Measurements from ENCODE around the gene MAGI2. TPM values are rescaled to one million over a fixed set of nuclear protein-coding genes. Genes with fewer than 3 reads are reported as not detected.
"Not testable (repeated sequence)": the region's sequence is repeated elsewhere in the genome, so short reads cannot be mapped to it uniquely, and the experiment has no call there.

MAGI2 gene
- total RNA-seq, 2 experiments from 2014 or later = 0.17 TPM

DNA sequence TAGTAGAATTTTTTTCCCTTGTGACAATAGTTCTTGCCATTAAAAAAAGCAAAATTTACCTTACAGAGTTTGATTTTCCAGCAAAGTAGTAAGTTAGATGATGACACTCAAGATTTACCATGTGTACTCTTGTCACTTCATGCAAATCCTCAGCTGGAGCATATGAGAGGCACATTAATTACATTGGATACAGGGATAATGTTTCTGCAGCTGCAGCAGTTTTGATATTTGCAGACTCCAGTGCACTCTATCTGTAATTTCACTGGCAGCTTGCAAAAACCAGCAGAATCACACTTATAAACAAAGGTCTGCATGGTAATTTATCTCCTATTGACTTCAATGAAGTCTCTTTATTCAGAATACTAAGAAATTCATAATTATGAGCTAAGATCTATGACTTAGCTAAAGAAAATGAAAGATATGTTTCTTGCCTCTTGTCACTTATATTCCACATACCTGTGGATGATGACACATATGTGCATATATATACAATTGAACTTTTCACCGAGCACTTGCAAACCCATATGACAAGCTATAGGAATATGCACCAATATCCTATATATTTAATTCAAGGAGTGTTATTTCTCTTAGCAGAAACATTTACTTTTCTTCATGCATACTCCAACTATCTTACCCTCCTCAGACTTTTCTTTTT, 1124.3 kb downstream of the MAGI2 start:
- ChIA-PET POLR2A (no interaction called here), CTCF (no interaction called here)
- intact Hi-C loops (cut with micrococcal nuclease) = no loop called here
- Mint-ChIP-seq H3K27me3 (no peaks in the 10 kb centered on the region), H3K4me3 (no peak overlapping the region), H3K9me3 (no peaks in the 10 kb centered on the region), H3K27ac (no peak overlapping the region), H3K4me1 (ENCODE audit: low read depth) (no peaks in the 10 kb centered on the region), H3K36me3 (no peaks in the 10 kb centered on the region)
- no peak for DNase-seq

- Mint-ChIP-seq H3K36me3 (no peaks in the 10 kb centered on the region), H3K9me3 (no peaks in the 10 kb centered on the region), H3K27me3 (no peaks in the 10 kb centered on the region), H3K27ac (no peak overlapping the region), H3K4me1 (ENCODE audit: low read depth) (no peaks in the 10 kb centered on the region), H3K4me3 (no peak overlapping the region)
- no peak for DNase-seq
- CTCF ChIA-PET = no interaction called here
- POLR2A ChIA-PET = no interaction called here
- intact Hi-C loops (cut with micrococcal nuclease) = no loop called here
Measured at GRCh38 chr7:78327718-78328117, 1125.7 kb downstream of the MAGI2 start.

DNA sequence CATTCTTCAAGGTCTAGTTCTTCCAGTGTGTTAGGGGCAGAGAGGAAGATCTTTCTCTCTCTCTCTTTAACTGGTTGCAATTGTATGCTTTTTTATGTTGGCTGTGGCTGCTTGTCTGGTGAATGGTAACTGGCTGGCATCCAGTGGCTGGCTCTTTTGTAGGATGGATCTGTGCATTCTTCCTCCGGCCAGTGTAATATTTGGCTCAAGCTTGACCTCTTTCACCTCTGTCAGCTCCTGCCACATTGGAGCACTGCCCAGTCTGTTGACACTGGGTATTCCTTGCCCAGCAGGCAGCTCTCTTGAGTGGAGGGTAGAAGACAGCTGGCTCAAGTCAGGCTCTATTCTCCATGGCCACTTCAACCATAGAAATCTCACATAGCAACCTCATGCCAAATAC, 1126.6 kb downstream of the MAGI2 start:
- no peak for DNase-seq
- H3K27me3 Mint-ChIP-seq = no peaks in the 10 kb centered on the region
- ChIA-PET POLR2A (no interaction called here), CTCF (no interaction called here)
- intact Hi-C loops (cut with micrococcal nuclease) = no loop called here
- H3K27ac Mint-ChIP-seq = no peak overlapping the region
- no peaks in the 10 kb centered on the region for H3K36me3 Mint-ChIP-seq
- peaks cover 3% of the 10 kb centered on the region for H3K9me3 Mint-ChIP-seq
- no peak overlapping the region for H3K4me3 Mint-ChIP-seq
- no peaks in the 10 kb centered on the region for H3K4me1 Mint-ChIP-seq (ENCODE audit: low read depth)

DNA sequence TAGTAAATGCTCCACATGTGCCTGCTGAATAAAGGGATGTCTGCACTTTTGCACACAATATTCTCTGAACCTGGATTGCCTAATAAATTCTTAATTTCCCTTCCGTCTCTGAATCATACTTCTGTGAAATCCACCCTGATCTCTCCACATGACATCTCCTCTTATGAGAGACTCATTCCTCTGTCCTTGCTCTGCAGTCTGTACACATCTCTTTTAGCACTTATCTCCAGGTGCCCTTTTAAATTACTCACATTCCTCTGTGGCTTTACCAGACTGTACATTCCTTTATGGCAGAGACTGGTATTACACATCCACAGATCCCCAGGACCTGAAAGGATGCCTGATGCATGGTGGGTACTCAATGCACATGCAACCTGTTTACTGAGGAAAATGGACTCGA, 1127.3 kb downstream of the MAGI2 start:
- H3K9me3 Mint-ChIP-seq = peaks cover 3% of the 10 kb centered on the region

DNA sequence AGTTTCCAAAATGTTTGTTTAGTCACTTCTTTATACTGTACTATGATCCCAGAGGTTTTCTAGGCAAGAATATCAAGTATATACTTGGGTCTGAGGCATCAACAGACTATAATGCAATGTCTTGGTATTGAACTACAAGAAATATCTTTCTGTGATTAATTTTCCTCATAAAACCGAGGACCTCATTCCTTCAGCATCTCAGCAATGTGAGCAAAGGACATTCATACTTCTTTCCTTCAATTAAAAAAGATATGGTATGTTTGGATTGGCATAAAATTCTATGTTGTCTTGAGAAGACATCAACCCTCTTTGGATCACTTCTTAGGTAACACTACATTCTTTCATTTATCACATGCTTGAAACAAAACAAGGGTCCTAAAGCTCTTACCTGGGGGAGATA, 1130.3 kb downstream of the MAGI2 start:
- intact Hi-C loops (cut with micrococcal nuclease) = no loop called here
- no peak overlapping the region for H3K27ac Mint-ChIP-seq
- H3K36me3 Mint-ChIP-seq = no peaks in the 10 kb centered on the region
- H3K4me3 Mint-ChIP-seq = no peak overlapping the region
- no peaks in the 10 kb centered on the region for H3K27me3 Mint-ChIP-seq
- no peak for DNase-seq
- no peaks in the 10 kb centered on the region for H3K4me1 Mint-ChIP-seq (ENCODE audit: low read depth)
- ChIA-PET CTCF (no interaction called here), POLR2A (no interaction called here)
- peaks cover 3% of the 10 kb centered on the region for H3K9me3 Mint-ChIP-seq

More for the DNA sequence above, 1127.3 kb downstream of the MAGI2 start:
- no peaks in the 10 kb centered on the region for H3K36me3 Mint-ChIP-seq
- DNase-seq = no peak
- H3K27me3 Mint-ChIP-seq = no peaks in the 10 kb centered on the region
- H3K4me3 Mint-ChIP-seq = no peak overlapping the region
- ChIA-PET CTCF (no interaction called here), POLR2A (no interaction called here)
- no peaks in the 10 kb centered on the region for H3K4me1 Mint-ChIP-seq (ENCODE audit: low read depth)
- H3K27ac Mint-ChIP-seq = no peak overlapping the region
- intact Hi-C loops (cut with micrococcal nuclease) = no loop called here

GRCh38 chr7:78322231-78322630, 1131.2 kb downstream of the MAGI2 start:
- CTCF ChIA-PET; H3K9me3 Mint-ChIP-seq; DNase-seq; intact Hi-C loops (cut with micrococcal nuclease); H3K36me3 Mint-ChIP-seq; H3K27ac Mint-ChIP-seq; H3K27me3 Mint-ChIP-seq; POLR2A ChIA-PET; H3K4me3 Mint-ChIP-seq; H3K4me1 Mint-ChIP-seq (ENCODE audit: low read depth): not testable (repeated sequence)

DNA sequence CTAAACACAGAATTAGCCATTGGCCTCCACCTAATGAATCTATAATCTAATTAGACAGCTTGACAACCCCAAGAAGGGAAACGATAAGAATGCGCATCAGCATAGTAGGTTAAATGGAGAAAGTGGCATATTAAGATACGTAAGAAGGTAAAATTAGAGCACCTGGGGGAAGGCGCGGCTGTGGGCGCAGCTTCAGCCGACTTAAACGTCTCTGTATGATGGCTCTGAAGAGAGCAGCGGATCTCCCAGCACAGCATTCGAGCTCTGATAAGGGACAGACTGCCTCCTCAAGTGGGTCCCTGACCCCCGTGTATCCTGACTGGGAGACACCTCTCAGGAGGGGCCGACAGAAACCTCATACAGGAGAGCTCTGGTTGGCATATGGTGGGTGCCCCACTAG, 1136.1 kb downstream of the MAGI2 start:
- H3K27ac Mint-ChIP-seq = no peak overlapping the region
- no peaks in the 10 kb centered on the region for H3K36me3 Mint-ChIP-seq
- no peak overlapping the region for H3K4me3 Mint-ChIP-seq
- DNase-seq = no peak
- POLR2A ChIA-PET = no interaction called here
- intact Hi-C loops (cut with micrococcal nuclease) = no loop called here
- H3K27me3 Mint-ChIP-seq = no peaks in the 10 kb centered on the region
- H3K9me3 Mint-ChIP-seq = peaks cover 1% of the 10 kb centered on the region
- H3K4me1 Mint-ChIP-seq (ENCODE audit: low read depth) = no peaks in the 10 kb centered on the region
- CTCF ChIA-PET = no interaction called here

GRCh38 chr7:78316110-78316509, 1137.4 kb downstream of the MAGI2 start:
- H3K4me1 Mint-ChIP-seq (ENCODE audit: low read depth) = no peaks in the 10 kb centered on the region
- no peaks in the 10 kb centered on the region for H3K36me3 Mint-ChIP-seq
- no peak overlapping the region for H3K4me3 Mint-ChIP-seq
- ChIA-PET POLR2A (no interaction called here), CTCF (no interaction called here)
- DNase-seq = no peak
- H3K27me3 Mint-ChIP-seq = no peaks in the 10 kb centered on the region
- H3K9me3 Mint-ChIP-seq = no peaks in the 10 kb centered on the region
- H3K27ac Mint-ChIP-seq = no peak overlapping the region
- intact Hi-C loops (cut with micrococcal nuclease) = no loop called here

DNA sequence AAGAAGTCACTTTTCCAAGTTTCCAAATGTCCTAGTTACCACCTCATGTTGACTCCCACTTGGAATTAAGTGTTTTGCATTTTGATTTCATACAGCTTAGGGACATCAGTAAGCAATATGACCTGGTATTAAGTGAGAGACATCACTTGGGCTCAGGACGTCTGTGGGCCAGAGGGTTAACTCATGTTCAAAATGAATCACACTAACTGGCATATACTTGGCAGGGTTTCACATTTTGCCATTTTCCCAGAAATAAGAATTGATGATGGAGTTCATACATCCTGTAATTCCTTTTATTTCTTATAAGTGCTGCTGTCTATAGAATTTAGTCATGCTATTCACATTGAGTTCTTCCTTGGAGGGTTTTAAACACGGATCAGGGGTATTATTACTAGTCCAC, 1138.3 kb downstream of the MAGI2 start:
- ChIA-PET CTCF (no interaction called here), POLR2A (no interaction called here)
- intact Hi-C loops (cut with micrococcal nuclease) = no loop called here
- no peak for DNase-seq
- no peak overlapping the region for H3K4me3 Mint-ChIP-seq
- no peaks in the 10 kb centered on the region for H3K36me3 Mint-ChIP-seq
- no peak overlapping the region for H3K27ac Mint-ChIP-seq
- H3K9me3 Mint-ChIP-seq = no peaks in the 10 kb centered on the region
- no peaks in the 10 kb centered on the region for H3K27me3 Mint-ChIP-seq
- H3K4me1 Mint-ChIP-seq (ENCODE audit: low read depth) = no peaks in the 10 kb centered on the region

DNA sequence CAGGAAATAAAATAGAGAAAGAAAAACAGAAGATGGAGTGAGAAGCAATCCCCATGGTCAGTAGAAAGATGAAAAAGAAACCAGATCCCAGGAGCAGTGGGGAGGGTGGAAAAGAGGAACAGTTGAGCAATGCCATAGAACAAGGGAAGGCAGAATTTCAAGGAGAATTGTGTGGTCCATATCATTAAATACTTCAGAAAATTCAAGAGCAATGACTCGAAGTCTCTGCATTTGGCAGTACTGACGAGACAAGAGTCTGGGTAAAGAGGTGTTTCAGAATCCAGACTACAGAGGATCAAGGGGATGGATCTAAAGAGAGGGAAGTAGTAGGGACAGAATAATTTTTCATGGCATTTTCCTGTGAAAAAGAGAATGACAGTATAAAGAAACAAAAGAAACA, 1142.3 kb downstream of the MAGI2 start:
- no peaks in the 10 kb centered on the region for H3K9me3 Mint-ChIP-seq
- H3K4me1 Mint-ChIP-seq (ENCODE audit: low read depth) = no peaks in the 10 kb centered on the region
- ChIA-PET CTCF (no interaction called here), POLR2A (no interaction called here)
- H3K4me3 Mint-ChIP-seq = no peak overlapping the region
- H3K27me3 Mint-ChIP-seq = no peaks in the 10 kb centered on the region
- intact Hi-C loops (cut with micrococcal nuclease) = no loop called here
- H3K36me3 Mint-ChIP-seq = no peaks in the 10 kb centered on the region
- DNase-seq = no peak
- no peak overlapping the region for H3K27ac Mint-ChIP-seq

DNA sequence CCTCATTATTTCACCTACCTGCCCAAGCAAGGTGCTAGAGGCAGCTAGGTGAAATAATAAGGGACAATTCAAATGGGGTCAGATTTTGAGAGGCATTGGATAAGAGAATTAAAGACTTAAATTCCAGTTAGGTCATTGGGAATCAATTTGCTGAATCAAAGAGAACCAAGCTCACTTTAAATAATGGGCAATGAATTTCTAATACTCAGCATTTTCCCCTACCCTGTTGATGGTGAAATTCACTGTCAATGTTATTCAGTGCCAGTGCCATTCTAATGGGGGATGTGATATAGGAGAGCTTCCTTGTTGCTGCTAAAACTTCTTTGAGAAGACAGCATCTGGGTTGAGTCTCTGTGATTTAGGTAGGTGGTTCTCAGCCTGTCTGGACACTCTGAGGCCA, 1145.6 kb downstream of the MAGI2 start:
- Mint-ChIP-seq H3K4me3 (no peak overlapping the region), H3K4me1 (ENCODE audit: low read depth) (no peaks in the 10 kb centered on the region), H3K36me3 (no peaks in the 10 kb centered on the region), H3K27me3 (no peaks in the 10 kb centered on the region), H3K9me3 (no peaks in the 10 kb centered on the region), H3K27ac (no peak overlapping the region)
- CTCF ChIA-PET = no interaction called here
- DNase-seq = no peak
- POLR2A ChIA-PET = no interaction called here
- intact Hi-C loops (cut with micrococcal nuclease) = no loop called here

DNA sequence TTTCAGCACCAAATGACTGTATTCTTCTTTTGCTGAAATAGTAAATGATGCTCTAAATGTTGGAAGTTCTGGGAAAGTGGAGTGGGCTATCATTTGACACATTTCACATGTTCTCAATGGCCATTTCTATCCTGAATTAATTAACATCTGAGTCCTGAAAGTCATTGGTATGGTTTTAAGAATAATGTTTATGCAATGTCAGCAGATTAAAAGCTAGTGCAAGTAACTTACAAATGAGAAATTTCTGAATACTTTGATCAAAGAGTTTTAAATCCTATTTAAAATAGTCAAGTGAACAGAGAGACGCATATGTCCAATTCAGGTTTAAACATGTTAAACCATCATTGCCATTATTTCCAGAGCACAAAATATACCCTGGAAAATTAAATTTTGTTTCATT, 1146.8 kb downstream of the MAGI2 start:
- no peak overlapping the region for H3K4me3 Mint-ChIP-seq
- intact Hi-C loops (cut with micrococcal nuclease) = no loop called here
- no peak for DNase-seq
- no peaks in the 10 kb centered on the region for H3K9me3 Mint-ChIP-seq
- POLR2A ChIA-PET = no interaction called here
- no peaks in the 10 kb centered on the region for H3K4me1 Mint-ChIP-seq (ENCODE audit: low read depth)
- H3K36me3 Mint-ChIP-seq = no peaks in the 10 kb centered on the region
- CTCF ChIA-PET = no interaction called here
- no peak overlapping the region for H3K27ac Mint-ChIP-seq
- no peaks in the 10 kb centered on the region for H3K27me3 Mint-ChIP-seq

- no peak overlapping the region for H3K27ac Mint-ChIP-seq
- no peaks in the 10 kb centered on the region for H3K27me3 Mint-ChIP-seq
- CTCF ChIA-PET = no interaction called here
- no peaks in the 10 kb centered on the region for H3K36me3 Mint-ChIP-seq
- no peak overlapping the region for H3K4me3 Mint-ChIP-seq
- POLR2A ChIA-PET = no interaction called here
- intact Hi-C loops (cut with micrococcal nuclease) = no loop called here
- DNase-seq = no peak
- no peaks in the 10 kb centered on the region for H3K9me3 Mint-ChIP-seq
- no peaks in the 10 kb centered on the region for H3K4me1 Mint-ChIP-seq (ENCODE audit: low read depth)
Measured at GRCh38 chr7:78301407-78301806, 1152.1 kb downstream of the MAGI2 start.

- intact Hi-C loops (cut with micrococcal nuclease) = no loop called here
- ChIA-PET POLR2A (no interaction called here), CTCF (no interaction called here)
- no peaks in the 10 kb centered on the region for H3K4me1 Mint-ChIP-seq (ENCODE audit: low read depth)
- no peak overlapping the region for H3K4me3 Mint-ChIP-seq
- H3K27me3 Mint-ChIP-seq = no peaks in the 10 kb centered on the region
- no peak overlapping the region for H3K27ac Mint-ChIP-seq
- no peaks in the 10 kb centered on the region for H3K36me3 Mint-ChIP-seq
- DNase-seq = no peak
- no peaks in the 10 kb centered on the region for H3K9me3 Mint-ChIP-seq
Measured at GRCh38 chr7:78299088-78299487, 1154.4 kb downstream of the MAGI2 start.
